COLO829 (cell line): ENCODE data around the gene ANKRD44.

ENCODE experiments used
- DNase-seq: peaks from one replicate; pipeline ENCODE4 v3.0.0; 2012; ENCODE audit warnings: low spot score

The ANKRD44 gene

GRCh38 chr2:196987298-196987648 lies 323.3 kb downstream of the ANKRD44 start:
- no peak for DNase-seq

DNA sequence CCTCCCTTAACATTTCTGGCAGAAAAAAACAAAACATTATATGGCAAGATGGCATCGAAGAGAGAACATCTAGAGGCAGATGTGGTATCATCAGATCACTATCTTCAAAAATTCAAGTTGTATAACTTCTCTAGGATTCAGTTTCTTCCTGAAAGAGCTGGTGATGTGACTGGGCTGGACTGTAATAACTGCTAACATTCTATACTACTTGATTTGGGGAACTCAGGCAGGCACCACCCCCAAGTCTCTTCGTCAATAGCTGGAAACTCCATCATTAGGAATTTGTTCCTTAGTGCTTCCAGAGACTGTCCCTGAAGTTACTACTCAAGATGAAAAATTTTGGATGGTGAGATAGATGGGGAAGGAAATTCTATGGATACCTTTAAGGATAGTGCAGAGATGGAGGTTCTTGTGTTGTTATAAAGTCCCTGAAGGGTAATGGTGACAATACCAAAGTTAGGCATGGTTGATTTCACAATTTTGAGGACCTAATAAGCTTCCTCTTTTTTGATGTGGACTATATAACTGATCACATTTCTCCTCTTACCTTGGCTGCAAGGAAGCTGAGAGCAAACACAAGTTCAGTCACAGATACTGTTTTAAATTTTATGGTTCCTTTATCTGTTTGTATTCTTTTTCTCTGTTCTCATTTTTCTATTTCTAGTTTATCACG lies 324.9 kb downstream of the ANKRD44 start:
- no peak for DNase-seq

DNA sequence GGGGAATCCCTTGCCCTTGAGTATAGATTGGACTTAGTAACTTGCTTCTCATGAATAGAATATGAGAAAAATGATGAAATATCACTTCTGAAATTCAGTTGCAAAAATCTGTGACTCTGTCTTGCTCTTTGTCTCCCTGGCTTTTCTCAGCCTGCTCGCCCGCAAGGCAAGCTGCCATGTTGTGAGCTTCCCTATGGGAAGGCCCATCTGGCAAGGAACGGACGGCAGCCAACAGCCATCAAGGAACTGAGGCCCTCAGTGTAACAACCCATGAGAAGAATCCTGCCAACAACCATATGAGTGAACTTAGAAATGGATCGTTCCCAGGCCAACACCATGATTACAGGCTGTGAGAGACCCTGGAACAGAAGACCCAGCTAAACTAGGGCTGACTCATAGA lies 325.7 kb downstream of the ANKRD44 start:
- no peak for DNase-seq

GRCh38 chr2:196983934-196984333 lies 326.6 kb downstream of the ANKRD44 start:
- no peak for DNase-seq

DNA sequence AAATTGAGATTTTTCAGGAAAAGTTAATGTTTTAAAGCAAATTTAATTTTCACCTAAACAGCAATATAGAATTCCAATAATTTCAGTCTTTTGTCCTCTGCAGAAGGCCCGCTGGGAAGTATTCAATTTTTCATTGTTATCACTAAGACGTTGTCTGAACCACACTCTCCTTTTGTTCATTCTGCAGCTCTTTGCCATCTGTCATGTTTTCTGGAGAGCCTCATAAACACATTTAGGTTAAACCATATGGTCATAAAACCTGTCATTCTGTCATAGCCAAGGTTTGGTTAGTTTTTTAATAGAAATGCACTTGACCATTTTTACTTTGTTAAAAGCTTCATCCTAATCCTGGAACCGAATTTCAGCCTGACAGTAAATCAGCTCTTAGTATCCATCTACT lies 330.1 kb downstream of the ANKRD44 start:
- DNase-seq = no peak

- no peak for DNase-seq
Measured at GRCh38 chr2:196980001-196980400, 330.6 kb downstream of the ANKRD44 start.

DNA sequence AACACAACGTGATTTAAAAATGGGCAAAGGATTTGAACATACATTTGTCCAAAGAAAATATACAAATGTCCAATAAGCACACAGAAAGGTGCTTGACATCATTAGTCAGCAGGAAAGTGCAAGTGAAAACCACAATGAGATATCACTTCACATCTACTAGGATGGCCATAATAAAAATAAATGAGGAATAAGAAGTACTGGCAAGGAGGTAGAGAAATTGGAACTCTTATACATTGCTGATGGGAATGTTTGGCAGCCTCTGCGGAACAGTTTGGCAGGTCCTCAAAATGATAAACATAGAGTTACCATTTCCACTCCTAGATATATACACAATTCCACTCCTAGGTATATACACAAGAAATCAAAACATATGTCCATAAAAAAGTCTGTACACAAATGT lies 333.1 kb downstream of the ANKRD44 start:
- DNase-seq = no peak

GRCh38 chr2:196974970-196975369 lies 335.6 kb downstream of the ANKRD44 start:
- DNase-seq = no peak

DNA sequence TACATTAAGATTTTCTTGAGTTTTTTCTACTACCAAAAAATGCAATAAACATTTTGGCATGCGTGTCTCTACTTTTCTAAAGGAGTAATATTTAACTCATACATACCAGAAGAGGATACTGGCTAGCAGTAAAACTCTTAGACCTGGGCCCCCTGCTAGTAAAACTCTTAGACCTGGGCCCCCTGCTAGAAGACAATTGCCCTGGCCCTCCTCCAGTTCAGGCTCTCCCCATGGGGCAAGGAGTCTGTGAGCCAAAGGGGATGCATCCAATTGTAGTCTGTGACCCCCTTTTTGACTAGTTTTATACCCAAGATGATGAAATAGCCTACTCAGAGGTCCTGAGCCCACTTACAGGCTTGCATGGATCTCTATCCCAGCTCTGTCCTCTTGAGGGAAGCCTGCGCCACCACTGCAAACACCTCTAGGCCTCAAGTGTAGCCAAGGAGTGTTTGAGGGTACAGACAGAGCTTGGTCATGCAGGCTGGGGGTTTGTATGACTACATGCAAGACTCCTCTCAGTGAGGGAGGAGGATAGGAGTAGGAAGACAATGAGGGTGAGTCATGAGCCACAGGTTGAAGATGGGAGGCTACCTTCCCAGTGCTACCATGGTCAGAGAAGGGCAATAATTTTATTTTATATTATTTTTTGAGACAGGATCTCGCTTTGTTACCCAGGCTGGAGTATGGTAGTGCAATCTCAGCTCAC lies 338.9 kb downstream of the ANKRD44 start:
- DNase-seq = no peak

DNA sequence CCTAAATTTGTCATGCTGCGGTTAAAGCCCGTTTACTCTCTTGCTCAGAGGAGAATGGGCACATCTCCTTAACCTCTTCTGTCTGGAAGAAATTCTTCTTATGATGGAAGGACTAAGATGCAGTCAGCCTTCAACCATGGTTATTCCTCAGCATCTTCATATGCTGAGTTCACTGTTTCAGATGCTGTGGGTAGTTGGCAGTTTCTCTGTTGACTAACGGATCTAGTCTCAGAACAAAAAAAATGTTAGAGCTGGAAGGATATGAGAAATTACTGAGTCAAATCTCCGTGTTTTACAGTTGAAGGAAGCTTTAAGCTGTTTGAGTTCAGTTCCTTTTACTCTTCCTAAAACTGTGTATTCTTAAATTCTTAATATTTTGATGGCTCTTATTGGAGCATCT lies 340.5 kb downstream of the ANKRD44 start:
- no peak for DNase-seq

DNA sequence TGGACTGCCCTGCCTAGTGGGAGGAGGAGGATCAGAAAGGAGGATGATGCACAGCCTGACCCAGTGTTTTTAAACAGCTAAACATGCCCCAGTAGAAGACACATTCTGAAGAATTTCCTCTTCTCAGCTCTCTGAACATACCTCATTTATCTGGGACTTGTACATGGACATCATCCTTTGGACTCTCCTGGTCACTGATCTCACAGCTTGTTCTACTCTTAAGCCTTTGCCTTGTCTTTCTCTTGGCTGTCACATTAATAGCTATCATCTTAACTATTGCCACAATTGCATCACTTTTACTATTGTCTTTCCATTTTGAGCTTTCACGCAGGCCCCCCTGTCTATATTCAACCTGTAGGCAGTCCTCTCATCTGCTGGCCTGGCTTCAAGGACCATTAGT lies 342.1 kb downstream of the ANKRD44 start:
- no peak for DNase-seq

DNA sequence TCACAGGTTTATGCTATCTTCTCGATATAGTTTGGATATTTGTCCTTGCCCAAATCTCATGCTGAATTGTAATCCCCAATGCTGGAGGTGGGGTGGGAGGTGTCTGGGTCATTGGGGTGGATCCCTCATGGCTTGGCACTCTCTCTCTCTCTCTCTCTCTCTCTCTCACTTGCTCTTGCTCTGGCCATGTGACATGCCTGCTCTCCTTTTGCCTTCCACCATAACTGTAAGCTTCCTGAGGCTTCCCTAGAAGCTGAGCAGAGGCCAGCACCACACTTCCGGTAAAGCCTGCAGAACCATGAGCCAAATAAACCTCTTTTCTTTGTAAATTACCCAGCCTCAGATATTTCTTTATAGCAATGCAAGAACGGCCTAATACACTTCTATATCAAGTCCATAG lies 342.8 kb downstream of the ANKRD44 start:
- DNase-seq = no peak

DNA sequence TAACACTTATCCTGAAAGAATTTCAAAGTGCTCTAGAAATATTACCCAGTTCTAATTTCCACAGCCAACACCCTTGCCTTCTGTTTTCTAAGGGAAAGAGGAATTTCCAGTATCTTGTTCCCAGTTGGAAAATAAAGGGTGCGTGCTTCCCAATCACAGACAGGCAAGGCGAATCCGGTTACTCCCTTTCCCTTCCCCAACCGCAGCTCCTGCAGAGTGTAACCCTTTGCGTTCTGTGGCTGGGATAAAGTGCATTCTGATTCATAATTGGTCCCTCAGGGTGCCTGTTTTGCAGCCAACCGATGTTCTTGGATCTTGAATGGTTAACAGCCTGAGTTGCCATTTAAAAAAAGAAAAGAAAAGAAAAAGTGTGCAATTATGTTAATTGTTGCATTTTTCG lies 343.5 kb downstream of the ANKRD44 start:
- no peak for DNase-seq

- no peak for DNase-seq
Measured at GRCh38 chr2:196966061-196966460, 344.5 kb downstream of the ANKRD44 start.

- DNase-seq = no peak
Measured at GRCh38 chr2:196965651-196966050, 344.9 kb downstream of the ANKRD44 start.

DNA sequence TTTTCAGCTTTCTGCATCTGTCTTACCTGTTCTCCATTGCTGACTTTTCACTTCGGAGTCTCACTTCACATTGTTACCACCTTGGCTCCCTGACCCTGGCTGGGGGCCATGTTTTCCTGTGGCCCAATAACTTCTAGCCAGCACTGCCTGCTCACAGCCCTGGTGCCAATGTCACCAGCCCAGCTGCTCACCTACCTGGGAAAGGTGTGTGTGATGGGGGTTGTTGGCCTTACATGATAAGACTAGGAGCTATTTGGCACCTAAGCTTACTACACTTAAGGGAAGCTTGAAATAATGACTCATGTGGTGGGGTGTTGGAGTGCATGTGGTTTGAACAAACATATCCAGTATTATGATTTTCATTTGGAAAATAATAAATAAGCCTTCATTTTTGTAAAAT lies 346.6 kb downstream of the ANKRD44 start:
- DNase-seq = no peak

DNA sequence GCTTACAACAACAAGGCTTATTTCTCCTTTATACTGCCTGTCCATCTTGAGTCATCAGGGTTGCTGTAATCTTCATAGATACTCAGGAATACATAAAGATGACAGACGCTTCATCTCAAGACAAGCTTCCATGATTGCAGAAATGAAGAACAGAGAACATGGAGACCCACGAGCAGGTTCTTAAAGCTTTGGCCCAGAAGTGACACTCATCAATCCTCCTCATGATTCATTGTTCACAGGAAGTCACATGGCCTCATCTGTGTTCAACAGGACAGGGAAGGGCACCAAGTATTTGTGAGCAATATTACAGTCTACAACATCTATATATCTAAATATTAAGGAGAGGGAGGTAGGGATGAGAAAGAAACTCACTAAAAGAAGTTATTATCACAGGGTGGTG lies 347.5 kb downstream of the ANKRD44 start:
- no peak for DNase-seq

- no peak for DNase-seq
Measured at GRCh38 chr2:196962325-196962724, 348.3 kb downstream of the ANKRD44 start.

GRCh38 chr2:196961889-196962288 lies 348.7 kb downstream of the ANKRD44 start:
- DNase-seq = no peak

GRCh38 chr2:196959734-196960338 lies 350.7 kb downstream of the ANKRD44 start:
- DNase-seq = no peak

GRCh38 chr2:196959281-196959680 lies 351.3 kb downstream of the ANKRD44 start:
- DNase-seq = no peak

GRCh38 chr2:196957881-196958525 lies 352.6 kb downstream of the ANKRD44 start:
- no peak for DNase-seq

DNA sequence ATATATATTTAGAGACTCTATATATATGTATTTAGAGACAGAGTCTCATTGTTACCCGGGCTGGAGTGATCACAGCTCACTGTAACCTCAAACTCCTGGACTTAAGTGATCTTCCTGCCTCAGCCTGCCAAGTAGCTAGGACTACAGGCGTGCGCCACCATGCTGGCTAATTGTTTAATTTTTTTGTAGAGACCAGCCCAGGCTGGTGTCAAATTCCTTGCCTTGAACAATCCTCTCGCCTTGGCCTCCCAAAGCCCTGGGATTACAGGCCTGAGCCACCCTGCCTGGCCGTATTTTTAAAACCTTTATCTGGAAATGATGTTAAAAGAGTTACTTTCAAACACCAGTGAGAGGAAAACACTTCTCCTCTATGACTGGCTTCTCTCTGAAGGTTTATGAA lies 353.1 kb downstream of the ANKRD44 start:
- no peak for DNase-seq
